Activated gamma-delta T cell treated with Interleukin-2 at 50 U/mL for 16 hours (primary cell): ENCODE measurements around the gene WDR89.
"Not testable (repeated sequence)": the region's sequence is repeated elsewhere in the genome, so short reads cannot be mapped to it uniquely, and the experiment has no call there.

ENCODE experiments used
- DNase-seq: peaks from one replicate; pipeline ENCODE4 v3.0.0-alpha.2; 2020

Gene WDR89

GRCh38 chr14:63594455-63595372 lies 47.0 kb downstream of the WDR89 start:
- no peak for DNase-seq

DNA sequence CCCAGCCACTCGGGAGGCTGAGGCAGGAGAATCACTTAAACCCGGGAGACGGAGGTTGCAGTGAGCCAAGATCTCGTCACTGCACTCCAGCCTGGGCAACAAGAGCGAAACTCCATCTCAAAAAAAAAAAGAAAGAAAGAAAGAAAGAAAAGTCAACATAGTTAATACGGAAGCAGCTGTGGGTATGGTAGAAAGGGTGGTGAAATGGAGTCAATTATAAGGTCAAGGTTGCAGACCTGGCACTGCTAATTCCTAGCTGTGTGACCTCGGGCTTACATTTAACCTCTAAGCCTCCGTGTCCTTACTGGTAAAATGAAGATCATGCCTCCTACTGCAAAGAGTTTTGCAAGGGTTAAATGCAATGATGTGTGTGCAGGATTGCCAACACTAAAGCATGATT lies 58.6 kb downstream of the WDR89 start:
- DNase-seq: not testable (repeated sequence)

DNA sequence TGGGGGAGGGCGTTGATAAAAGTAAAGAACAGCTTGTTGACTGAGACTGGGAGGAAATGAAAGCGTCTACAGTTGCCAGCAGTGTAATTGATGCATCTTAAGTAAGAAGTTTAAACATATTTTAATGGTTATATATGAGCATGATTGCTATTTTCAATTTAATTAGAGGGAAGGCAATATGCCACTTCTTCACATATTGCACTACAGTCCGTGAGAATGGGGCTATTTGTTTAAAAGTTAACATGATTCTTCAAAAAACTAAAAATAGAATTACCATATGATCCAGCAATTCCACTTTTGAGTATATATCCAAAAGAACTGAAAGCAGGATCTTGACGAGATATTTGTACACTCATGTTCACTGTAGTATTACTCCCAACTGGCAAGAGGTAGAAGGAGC lies 60.2 kb downstream of the WDR89 start:
- no peak for DNase-seq

- DNase-seq: no peak
These were observed 63.4 kb downstream of the WDR89 start for GRCh38 chr14:63578300-63578699.

DNA sequence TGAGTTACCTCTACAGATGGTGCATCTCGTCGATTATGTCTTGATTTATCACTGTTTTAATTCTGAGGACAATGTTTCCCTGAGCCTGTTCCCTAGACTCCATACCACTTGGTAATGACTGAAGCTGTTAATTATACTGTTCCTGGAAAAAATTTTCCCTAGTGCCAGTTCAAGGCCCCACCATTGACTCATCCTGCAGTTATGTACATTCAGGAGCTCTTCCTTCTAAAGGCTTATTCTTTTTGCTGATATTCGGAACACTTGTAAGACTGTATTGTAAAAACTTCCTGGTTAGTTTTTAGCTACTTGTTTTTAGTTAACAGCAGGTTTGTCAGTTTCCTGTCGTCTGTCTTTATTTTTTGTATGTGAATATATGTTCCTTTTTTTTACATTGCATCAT lies 68.1 kb downstream of the WDR89 start:
- DNase-seq: no peak

GRCh38 chr14:63565448-63565847 lies 76.2 kb downstream of the WDR89 start:
- no peak for DNase-seq

DNA sequence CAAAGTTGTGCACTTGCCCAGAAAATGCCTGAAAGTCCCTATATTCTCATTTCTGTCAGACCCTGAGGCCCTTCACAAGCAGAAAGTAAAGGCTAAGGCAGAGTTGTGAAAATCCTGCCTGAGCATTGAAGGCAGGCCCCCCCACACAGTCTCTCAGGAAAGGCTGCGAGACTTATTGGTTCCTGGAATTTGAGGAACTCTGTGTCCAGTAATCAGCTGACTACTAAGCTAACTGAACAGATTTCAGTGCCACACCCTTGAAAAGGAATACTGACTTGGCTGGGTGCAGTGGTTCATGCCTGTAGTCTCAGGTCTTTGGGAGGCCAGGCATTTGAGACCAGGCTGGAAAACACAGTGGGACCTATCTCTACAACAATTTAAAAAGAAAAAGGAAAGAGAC lies 77.4 kb downstream of the WDR89 start:
- no peak for DNase-seq

- DNase-seq: no peak
These were observed 78.2 kb downstream of the WDR89 start for GRCh38 chr14:63563370-63564026.

- DNase-seq: no peak
These were observed 79.3 kb downstream of the WDR89 start for GRCh38 chr14:63562405-63562804.

DNA sequence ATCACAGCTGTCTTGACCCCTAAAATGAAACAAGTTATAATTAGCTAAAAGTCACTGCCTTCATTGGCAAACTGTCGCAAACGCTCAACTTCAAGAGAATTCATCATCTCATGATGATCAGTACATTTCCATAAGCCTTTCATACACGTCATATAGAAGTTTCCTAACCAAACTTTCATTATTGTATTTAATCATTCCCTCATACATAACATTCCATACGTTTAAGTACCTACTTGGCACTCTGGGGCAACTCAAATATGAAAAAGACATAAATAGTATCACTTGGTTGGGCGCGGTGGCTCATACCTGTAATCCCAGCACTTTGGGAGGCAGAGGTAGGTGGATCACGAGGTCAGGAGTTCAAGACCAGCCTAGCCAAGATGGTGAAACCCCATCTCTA lies 86.1 kb downstream of the WDR89 start:
- DNase-seq: no peak

GRCh38 chr14:63551332-63551731 lies 90.3 kb downstream of the WDR89 start:
- no peak for DNase-seq

- no peak for DNase-seq
These were observed 93.8 kb downstream of the WDR89 start for GRCh38 chr14:63547798-63548335.
